GM12801 (cell line): ENCODE results near the gene WIZ.

ENCODE experiments used
- CTCF ChIP-seq: IDR thresholded peaks from one replicate; pipeline ENCODE4 v1.5.1; 2011; ENCODE audit warnings: control low read depth; ENCODE audit not compliant: insufficient read length; ENCODE audit errors: extremely low read depth

The WIZ gene

DNA sequence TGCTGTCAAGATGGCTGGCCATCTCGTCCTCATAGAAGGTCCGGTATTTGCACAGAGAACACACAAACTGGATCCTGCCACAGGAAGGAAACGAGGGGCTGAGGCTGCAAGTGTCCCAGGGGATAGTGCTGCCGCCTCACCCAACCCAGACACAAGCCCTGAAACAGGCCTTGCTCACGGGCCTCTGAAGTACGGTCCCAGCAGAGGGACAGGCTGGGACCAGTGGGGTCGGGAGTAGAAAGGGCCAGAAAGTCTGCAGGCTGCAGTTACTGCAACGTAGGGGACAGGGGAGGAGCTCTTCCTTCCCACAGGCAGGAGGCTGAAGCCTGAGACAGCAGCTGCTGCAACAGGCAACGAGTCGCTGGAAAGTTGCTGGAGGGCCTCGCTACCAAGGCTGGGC, 52.0 kb downstream of the WIZ start:
- no peak for TF ChIP-seq CTCF

GRCh38 chr19:15397236-15397635, 52.5 kb downstream of the WIZ start:
- no peak for TF ChIP-seq CTCF

DNA sequence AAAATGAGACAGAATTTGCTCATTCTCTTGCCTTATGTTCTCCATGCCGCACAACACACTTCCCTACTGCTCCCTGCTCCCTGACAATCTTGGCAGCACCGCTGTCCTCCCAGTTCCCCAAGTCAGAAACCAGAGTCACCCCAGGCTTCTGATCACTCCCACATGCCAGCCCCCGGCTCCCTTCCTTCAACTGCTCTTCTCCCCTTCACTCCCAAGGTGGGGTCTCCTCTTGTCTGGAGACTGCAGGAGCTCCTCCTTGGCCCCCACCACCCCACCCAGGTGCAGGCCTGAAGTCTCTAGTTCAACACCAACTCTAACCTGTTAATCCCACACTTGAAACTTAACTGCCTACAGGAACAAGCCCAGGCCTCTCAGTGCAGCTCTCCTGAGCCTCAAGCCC, 53.3 kb downstream of the WIZ start:
- TF ChIP-seq CTCF = no peak

GRCh38 chr19:15394426-15394825, 55.3 kb downstream of the WIZ start:
- no peak for TF ChIP-seq CTCF

DNA sequence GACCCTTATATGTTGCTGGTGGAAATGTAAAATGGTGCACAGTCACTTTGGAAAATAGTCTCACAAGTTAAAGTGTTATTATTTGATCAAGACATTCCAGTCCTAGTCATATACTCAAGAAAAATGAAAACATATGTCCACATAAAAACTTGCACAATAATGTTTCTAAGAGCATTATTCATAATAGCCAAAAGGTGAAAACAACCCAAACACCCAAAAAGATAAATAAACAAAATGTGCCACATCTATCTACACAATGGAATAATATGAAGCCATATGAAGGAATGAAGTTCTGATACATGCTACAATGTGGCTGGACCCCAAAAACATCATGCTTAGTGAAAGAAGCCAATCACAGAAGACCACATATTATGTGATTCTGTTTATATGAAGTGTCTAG, 55.8 kb downstream of the WIZ start:
- TF ChIP-seq CTCF = no peak

DNA sequence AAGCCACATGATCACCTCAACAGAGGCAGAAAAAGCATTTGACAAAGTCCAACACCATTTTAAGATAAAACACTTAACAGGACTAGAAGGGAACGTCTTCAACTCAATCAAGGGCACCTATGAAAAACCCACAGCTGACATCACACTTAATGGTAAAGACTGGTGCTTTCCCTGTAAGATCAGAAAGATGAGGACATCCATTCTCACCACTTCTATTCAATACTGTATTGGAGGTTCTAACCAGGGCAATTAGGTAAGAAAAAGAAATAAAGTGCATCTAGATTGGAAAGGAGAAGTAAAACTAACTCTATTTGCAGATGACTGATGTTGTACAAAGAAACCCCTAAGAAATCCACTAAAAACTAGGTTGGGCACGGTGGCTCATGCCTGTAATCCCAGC, 58.9 kb downstream of the WIZ start:
- no peak for TF ChIP-seq CTCF

DNA sequence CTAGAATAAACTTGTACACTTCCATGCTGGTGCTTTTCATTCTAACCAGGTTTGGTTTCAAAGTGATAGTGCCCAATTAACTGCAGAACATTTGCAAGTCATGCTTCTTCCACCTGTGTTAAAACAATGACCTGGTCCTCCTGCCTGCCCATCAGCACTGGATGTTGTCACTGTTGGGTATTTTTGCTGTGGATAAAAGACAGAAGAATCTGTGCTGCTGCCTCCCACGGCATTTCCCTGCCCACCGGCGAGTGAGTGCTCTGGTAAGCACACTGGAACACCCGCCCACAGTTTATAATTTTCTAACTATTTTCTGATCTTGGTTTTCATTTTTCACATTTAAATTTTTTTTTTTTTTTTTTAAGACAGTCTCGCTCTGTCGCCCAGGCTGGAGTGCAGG, 67.9 kb downstream of the WIZ start:
- no peak for TF ChIP-seq CTCF

GRCh38 chr19:15381429-15381828, 68.3 kb downstream of the WIZ start:
- no peak for TF ChIP-seq CTCF
